Activated CD8-positive, alpha-beta T cell treated with anti-CD3 and anti-CD28 coated beads for 36 hours (primary cell): ENCODE results near the gene ZNF221. TPM values are rescaled to one million over a fixed set of nuclear protein-coding genes. Genes with fewer than 3 reads are reported as not detected.

Experiments
- ATAC-seq: fragments of 200-7000 bp; cut with Tn5 transposase; one replicate; pipeline ENCODE4 v1.10.0; 2021; ENCODE audit warnings: mild to moderate bottlenecking, moderate library complexity
- CTCF ChIA-PET: fragments of 350-600 bp; sonication (Branson Sonifier 250); formaldehyde crosslinking; loops from one replicate; lab custom pipeline; 2021; ENCODE audit warnings: antibody characterized with exemption; lab: Charles Lee
- POLR2A ChIA-PET: fragments of 350-600 bp; sonication (Branson Sonifier 250); formaldehyde crosslinking; loops from one replicate; lab custom pipeline; 2021; ENCODE audit warnings: antibody characterized with exemption; lab: Charles Lee
- DNase-seq: peaks from one replicate; pipeline ENCODE4 v3.0.0-alpha.2; 2020
- H3K27ac Mint-ChIP-seq: one replicate; pipeline ENCODE4 v1.8.0; 2021; ENCODE audit warnings: mild to moderate bottlenecking, mixed read lengths
- H3K27me3 Mint-ChIP-seq: one replicate; pipeline ENCODE4 v1.8.0; 2021; ENCODE audit warnings: mixed read lengths
- H3K36me3 Mint-ChIP-seq: one replicate; pipeline ENCODE4 v1.8.0; 2021; ENCODE audit warnings: low read depth, mixed read lengths
- H3K4me1 Mint-ChIP-seq: one replicate; pipeline ENCODE4 v1.8.0; 2021; ENCODE audit warnings: low read depth, mixed read lengths
- H3K4me3 Mint-ChIP-seq: one replicate; pipeline ENCODE4 v1.8.0; 2021; ENCODE audit warnings: mild to moderate bottlenecking, moderate library complexity, mixed read lengths
- H3K9me3 Mint-ChIP-seq: one replicate; pipeline ENCODE4 v1.8.0; 2021; ENCODE audit warnings: mixed read lengths
- intact Hi-C: fragments of 100-400 bp; cut with micrococcal nuclease; formaldehyde crosslinking; loops from one replicate; pipeline ENCODE4 v1.10.0; 2022
- total RNA-seq, 2 experiments: library from RNA; stranded (reverse); gene quantifications; one replicate each; pipeline ENCODE4 v1.2.3, GENCODE V29; 2021
- TF ChIP-seq, protein P1 (sequence below): fragments of 200-600 bp; IDR thresholded peaks from one replicate; pipeline ENCODE4 v1.8.0; 2022; ENCODE audit warnings: antibody characterized with exemption, mild to moderate bottlenecking

ZNF221 gene
- total RNA-seq, 2 experiments from 2014 or later = 1.0 to 1.6 TPM

DNA sequence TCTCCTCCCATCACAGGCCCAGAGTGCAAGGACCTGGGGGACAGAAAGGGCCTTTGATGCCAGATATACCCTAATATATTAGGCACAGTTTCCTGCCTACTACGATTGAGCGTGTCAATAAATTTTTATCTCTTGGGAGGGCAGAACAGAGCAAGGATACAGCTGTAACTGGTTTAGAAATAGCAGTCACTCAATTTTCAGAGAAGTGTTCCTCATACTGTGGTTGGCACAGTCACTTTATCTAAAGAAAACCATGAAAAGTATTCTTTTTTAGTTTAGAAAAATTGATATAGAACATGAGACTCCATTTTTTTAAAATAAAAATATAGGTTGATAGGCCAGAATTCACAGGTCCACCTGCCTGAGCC lies 32.5 kb downstream of the ZNF221 start:
- ATAC-seq (no peak), DNase-seq (no peak)
- H3K36me3 Mint-ChIP-seq = peaks cover 4% of the 10 kb centered on the region
- H3K4me1 Mint-ChIP-seq = peaks cover 7% of the 10 kb centered on the region
- H3K27ac Mint-ChIP-seq = no peak overlapping the region
- peaks cover 6% of the 10 kb centered on the region for H3K9me3 Mint-ChIP-seq
- no peaks in the 10 kb centered on the region for H3K27me3 Mint-ChIP-seq
- POLR2A ChIA-PET = interaction anchor here (0.6 kb wide), 1 partner anchor 22 kb away, joined by 3 read pairs; no protein-coding TSS in a partner anchor
- CTCF ChIA-PET = no interaction called here
- intact Hi-C loops = no loop called here
- TF ChIP-seq, protein P1, sequence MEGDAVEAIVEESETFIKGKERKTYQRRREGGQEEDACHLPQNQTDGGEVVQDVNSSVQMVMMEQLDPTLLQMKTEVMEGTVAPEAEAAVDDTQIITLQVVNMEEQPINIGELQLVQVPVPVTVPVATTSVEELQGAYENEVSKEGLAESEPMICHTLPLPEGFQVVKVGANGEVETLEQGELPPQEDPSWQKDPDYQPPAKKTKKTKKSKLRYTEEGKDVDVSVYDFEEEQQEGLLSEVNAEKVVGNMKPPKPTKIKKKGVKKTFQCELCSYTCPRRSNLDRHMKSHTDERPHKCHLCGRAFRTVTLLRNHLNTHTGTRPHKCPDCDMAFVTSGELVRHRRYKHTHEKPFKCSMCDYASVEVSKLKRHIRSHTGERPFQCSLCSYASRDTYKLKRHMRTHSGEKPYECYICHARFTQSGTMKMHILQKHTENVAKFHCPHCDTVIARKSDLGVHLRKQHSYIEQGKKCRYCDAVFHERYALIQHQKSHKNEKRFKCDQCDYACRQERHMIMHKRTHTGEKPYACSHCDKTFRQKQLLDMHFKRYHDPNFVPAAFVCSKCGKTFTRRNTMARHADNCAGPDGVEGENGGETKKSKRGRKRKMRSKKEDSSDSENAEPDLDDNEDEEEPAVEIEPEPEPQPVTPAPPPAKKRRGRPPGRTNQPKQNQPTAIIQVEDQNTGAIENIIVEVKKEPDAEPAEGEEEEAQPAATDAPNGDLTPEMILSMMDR = no peak
- peak overlapping the region; percentile 55 for H3K4me3 Mint-ChIP-seq

DNA sequence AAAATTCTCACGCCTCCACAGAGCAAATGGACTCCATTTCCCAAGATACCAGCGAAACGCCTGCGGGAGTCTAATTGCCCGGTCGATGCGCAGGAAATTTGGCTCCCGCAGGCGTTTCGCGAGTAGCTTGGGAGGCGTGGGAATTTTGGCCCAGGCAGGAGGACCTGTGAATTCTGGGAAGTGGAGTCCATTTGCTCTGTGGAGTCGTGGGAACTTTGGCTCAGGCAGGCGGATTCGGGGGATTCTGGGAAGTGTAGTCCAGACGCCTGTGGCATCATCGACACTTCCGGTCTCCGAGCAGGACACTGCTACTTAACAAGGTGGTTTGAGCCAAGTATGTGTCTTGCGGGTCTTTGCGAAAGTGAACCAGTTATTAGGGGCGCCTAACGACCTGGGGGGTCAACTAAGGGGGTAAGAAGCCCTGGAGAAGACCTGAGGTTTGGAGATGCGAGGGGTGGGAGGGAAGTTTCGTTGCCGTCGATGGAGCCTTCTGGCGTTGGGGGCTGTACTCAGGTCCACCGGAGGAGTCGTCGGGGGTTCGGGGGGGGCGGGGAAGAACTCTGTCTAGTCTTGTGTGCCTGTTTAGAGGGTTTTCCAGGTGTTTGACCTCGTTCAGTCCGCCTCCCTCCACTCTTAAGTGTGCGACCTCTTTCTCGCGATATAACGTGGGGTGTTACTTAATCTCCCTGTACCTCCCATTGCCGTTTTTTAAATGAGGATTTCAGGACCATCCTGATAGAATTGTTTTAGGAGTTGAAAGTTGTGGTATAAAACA lies 33.1 kb downstream of the ZNF221 start, which contains the start of gene ZNF155:
Gene ZNF155, plus strand, starts transcription at position 277 of the 775 bp plus-strand sequence. CDS start 4,356 bp downstream, outside the sequence.
- ATAC-seq = peak; percentile 90
- H3K9me3 Mint-ChIP-seq = peaks cover 6% of the 10 kb centered on the region
- ChIA-PET POLR2A (no interaction called here), CTCF (no interaction called here)
- intact Hi-C loops = no loop called here
- H3K27ac Mint-ChIP-seq = peak within 1 kb of the TSS; percentile 95
- H3K4me3 Mint-ChIP-seq = peak within 1 kb of the TSS; percentile 88
- TF ChIP-seq, protein P1 = no peak
- H3K36me3 Mint-ChIP-seq = peaks cover 9% of the 10 kb centered on the region
- H3K27me3 Mint-ChIP-seq = no peaks in the 10 kb centered on the region
- H3K4me1 Mint-ChIP-seq = peaks cover 7% of the 10 kb centered on the region
- DNase-seq = peak; percentile 69

DNA sequence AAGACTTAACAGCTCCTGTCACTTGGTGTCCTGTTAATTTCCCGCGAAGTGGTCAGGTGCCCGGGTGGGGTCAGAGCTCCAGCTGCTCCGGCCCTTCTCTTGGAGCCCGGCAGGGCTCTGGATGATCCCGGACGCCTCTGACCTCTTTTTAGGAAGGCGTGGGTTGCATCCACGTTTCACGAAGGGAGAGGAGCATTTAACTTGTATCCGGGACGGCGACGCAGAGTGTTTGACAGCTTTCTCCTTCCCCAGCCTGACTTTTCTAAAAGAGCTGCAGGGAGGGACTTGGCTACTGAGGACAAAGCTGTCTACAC lies 33.6 kb downstream of the ZNF221 start:
- Mint-ChIP-seq H3K4me3 (peak overlapping the region; percentile 88), H3K36me3 (peaks cover 15% of the 10 kb centered on the region), H3K27ac (peak overlapping the region; percentile 95), H3K9me3 (peaks cover 5% of the 10 kb centered on the region), H3K4me1 (peaks cover 7% of the 10 kb centered on the region), H3K27me3 (no peaks in the 10 kb centered on the region)
- intact Hi-C loops = no loop called here
- DNase-seq = peak; percentile 11
- TF ChIP-seq, protein P1 = no peak
- ChIA-PET CTCF (no interaction called here), POLR2A (interaction anchor here (0.7 kb wide), 1 partner anchor 20 kb away, joined by 3 read pairs; no protein-coding TSS in a partner anchor)
- ATAC-seq = peak; percentile 17

DNA sequence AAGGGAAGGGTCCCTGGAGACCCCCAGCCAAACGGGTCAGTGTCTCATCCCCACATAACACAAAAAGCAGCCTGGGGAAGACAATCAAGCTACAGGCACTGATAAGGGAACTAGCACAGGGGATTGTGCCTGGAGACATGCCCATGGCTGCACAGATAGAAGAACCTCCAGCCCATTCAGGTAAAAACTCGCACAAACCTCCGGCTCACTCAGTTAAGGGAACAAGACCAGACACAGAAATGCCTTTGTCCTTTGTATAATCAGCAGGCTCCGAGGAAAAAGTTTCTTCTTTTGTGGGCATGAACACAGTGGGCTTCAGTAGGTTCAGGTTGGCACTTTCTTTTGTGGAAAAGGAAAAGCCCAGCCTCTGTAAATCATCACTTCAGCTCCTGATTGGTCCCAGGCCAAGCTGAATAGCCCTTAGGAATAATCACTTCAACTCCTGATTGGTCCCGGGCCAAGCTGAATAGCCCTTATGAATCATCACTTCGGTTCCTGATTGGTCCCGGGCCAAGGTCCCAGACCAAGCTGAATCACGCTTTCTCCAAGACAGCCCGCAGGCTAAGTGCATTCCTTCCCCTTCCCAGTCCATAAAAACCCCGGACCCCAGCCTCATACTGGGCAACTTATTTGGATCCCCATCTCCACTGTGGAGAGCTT lies 46.7 kb downstream of the ZNF221 start:
- no peak overlapping the region for H3K27ac Mint-ChIP-seq
- no peak overlapping the region for H3K4me3 Mint-ChIP-seq
- ChIA-PET CTCF (no interaction called here), POLR2A (no interaction called here)
- peaks cover 54% of the 10 kb centered on the region for H3K36me3 Mint-ChIP-seq
- ATAC-seq (no peak), DNase-seq (no peak)
- no peaks in the 10 kb centered on the region for H3K27me3 Mint-ChIP-seq
- H3K9me3 Mint-ChIP-seq = peaks cover 34% of the 10 kb centered on the region
- peaks cover 9% of the 10 kb centered on the region for H3K4me1 Mint-ChIP-seq
- intact Hi-C loops = no loop called here
- TF ChIP-seq, protein P1 = no peak

DNA sequence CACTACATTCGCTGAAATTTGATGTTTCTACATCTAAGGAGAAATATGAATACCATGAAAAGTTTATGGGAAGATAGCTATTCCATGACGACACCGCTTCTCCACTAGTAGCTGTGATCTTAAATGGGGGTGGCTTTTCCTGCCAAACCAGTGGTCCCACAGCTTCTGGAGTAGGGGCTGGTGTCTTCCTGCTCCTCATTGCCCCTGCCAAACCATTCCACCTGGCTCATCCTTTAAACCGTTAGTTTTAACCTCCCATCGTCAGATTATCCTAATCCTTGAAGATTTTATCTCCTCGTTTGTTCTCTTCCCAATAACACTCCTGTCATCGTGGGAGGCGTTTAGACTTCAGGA lies 51.2 kb downstream of the ZNF221 start:
- H3K4me1 Mint-ChIP-seq = peaks cover 14% of the 10 kb centered on the region
- H3K27ac Mint-ChIP-seq = peak overlapping the region; percentile 98
- ChIA-PET CTCF (no interaction called here), POLR2A (interaction anchor here (0.6 kb wide), 1 partner anchor 8 kb away, joined by 3 read pairs; no protein-coding TSS in a partner anchor)
- intact Hi-C loops = loop anchor here (10.0 kb wide), 1 partner anchor 67 kb away; the partner anchor contains the start of gene ZNF45
- ATAC-seq = no peak
- no peaks in the 10 kb centered on the region for H3K27me3 Mint-ChIP-seq
- TF ChIP-seq, protein P1 = no peak
- H3K4me3 Mint-ChIP-seq = peak overlapping the region; percentile 96
- DNase-seq = no peak
- H3K9me3 Mint-ChIP-seq = peaks cover 37% of the 10 kb centered on the region
- peaks cover 34% of the 10 kb centered on the region for H3K36me3 Mint-ChIP-seq
